ENCODE data around the gene ZNF277. TPM values are rescaled to one million over a fixed set of nuclear protein-coding genes. Genes with fewer than 3 reads are reported as not detected.

The ZNF277 gene
- total and polyA plus RNA-seq, 10 of the 15 experiments (the other 5 are each of a cell fraction or from before 2014, with no cell fraction given) = 10.6 to 33.9 (median 22.0) TPM

GRCh38 chr7:112298543-112299100 is 92.1 kb downstream of the ZNF277 start:
- Histone ChIP-seq H3K4me2 (ENCODE audit: control insufficient read depth, insufficient read depth) (no peak overlapping the region), H2AFZ (ENCODE audit: control insufficient read depth, low read depth, low read length) (no peak overlapping the region), H3K27me3 (replicated peaks in 1 of 2; ENCODE audit: control insufficient read depth in 2 of 2, insufficient read depth in 2 of 2, low read length in 1 of 2) (no peaks in the 10 kb centered on the region), H3K36me3 (ENCODE audit: control insufficient read depth in 2 of 2, insufficient read depth in 2 of 2, low read length in 1 of 2) (peaks cover 0 to 3% of the 10 kb centered on the region in 2 experiments; a peak in 2 of 4 replicates), H3K4me3 (no peak overlapping the region), H3K9ac (ENCODE audit: control insufficient read depth, insufficient read depth, low read length) (no peak overlapping the region), H4K20me1 (ENCODE audit: control insufficient read depth, insufficient read depth) (no peaks in the 10 kb centered on the region), H3K9me3 (replicated peaks; ENCODE audit: control insufficient read depth, insufficient read depth, low read length) (no peaks in the 10 kb centered on the region), H3K4me1 (ENCODE audit: control insufficient read depth, insufficient read depth, low read length) (no peaks in the 10 kb centered on the region), H3K79me2 (ENCODE audit: control insufficient read depth, insufficient read depth, low read length) (no peaks in the 10 kb centered on the region), H3K27ac (ENCODE audit: control insufficient read depth, insufficient read depth) (no peak overlapping the region)
- no peak for ATAC-seq
- POLR2A ChIA-PET = no interaction called here
- TF ChIP-seq JUNB (IDR thresholded peaks at IDR 0.05) = no peak
- no peak for TF ChIP-seq ZBTB4 (CRISPR knock-in tag; IDR thresholded peaks at IDR 0.05)
- TF ChIP-seq ZNF274 (IDR thresholded peaks at IDR 0.05; ENCODE audit: insufficient read depth, insufficient read length) = no peak
- no peak for TF ChIP-seq HCFC1 (IDR thresholded peaks at IDR 0.05; ENCODE audit: low read length)
- TF ChIP-seq BACH1 (IDR thresholded peaks at IDR 0.05; ENCODE audit: borderline replicate concordance) = no peak
- TF ChIP-seq TBL1XR1 (IDR thresholded peaks at IDR 0.05; ENCODE audit: low read depth, low read length) = no peak
- no peak for TF ChIP-seq ZBTB33 (IDR thresholded peaks at IDR 0.05)
- in situ Hi-C loops (cut with MboI) = no loop called here
- FAIRE-seq = no peak
- intact Hi-C loops (cut with micrococcal nuclease; ENCODE audit: unreplicated experiment) = no loop called here
- BruUV-seq (replicated peaks) = no TSS peak
- SMC1A ChIA-PET (ENCODE audit: uncharacterized antibody, unreplicated experiment) = interaction anchor here (0.9 kb wide), 1 partner anchor 12 kb away, joined by 3 read pairs; no protein-coding TSS in a partner anchor
- RAD21 ChIA-PET (ENCODE audit: unreplicated experiment) = no interaction called here
- WGBS (ENCODE audit: insufficient coverage, insufficient replicate concordance, low lambda C conversion rate, missing lambda C conversion rate) = 84% methylated on average over 4 of the region's 4 CpGs
- no peak for DNase-seq (ENCODE audit: low read depth, low spot score)
- CTCF ChIA-PET = no interaction called here
